ENCODE data around the gene C3orf49. TPM values are rescaled to one million over a fixed set of nuclear protein-coding genes. Genes with fewer than 3 reads are reported as not detected.

C3orf49 gene
- not detected in 2 replicates for total RNA-seq (2014; rRNA removed)
- not detected for polyA plus RNA-seq (2012)

- no peak for DNase-seq (ENCODE audit: low read depth)
Observed at GRCh38 chr3:63819151-63819398, at the start of gene C3orf49. C3orf49 (plus strand) TSS chr3:63819299; CDS start chr3:63819472, 173 bp downstream.

GRCh38 chr3:63774781-63775180, 44.3 kb upstream of the C3orf49 start:
- DNase-seq (ENCODE audit: low read depth): no peak

GRCh38 chr3:63779227-63779626, 39.9 kb upstream of the C3orf49 start:
- no peak for DNase-seq (ENCODE audit: low read depth)

GRCh38 chr3:63791974-63792373, 27.1 kb upstream of the C3orf49 start:
- peak; percentile 34 for DNase-seq (ENCODE audit: low read depth)

GRCh38 chr3:63795438-63795837, 23.7 kb upstream of the C3orf49 start:
- no peak for DNase-seq (ENCODE audit: low read depth)

- DNase-seq (ENCODE audit: low read depth): no peak
Observed at GRCh38 chr3:63798544-63798943, 20.6 kb upstream of the C3orf49 start.

GRCh38 chr3:63798949-63799348, 20.1 kb upstream of the C3orf49 start:
- DNase-seq (ENCODE audit: low read depth): no peak

- no peak for DNase-seq (ENCODE audit: low read depth)
Observed at GRCh38 chr3:63800097-63800496, 19.0 kb upstream of the C3orf49 start.

- no peak for DNase-seq (ENCODE audit: low read depth)
Observed at GRCh38 chr3:63803911-63804310, 15.2 kb upstream of the C3orf49 start.

- no peak for DNase-seq (ENCODE audit: low read depth)
Observed at GRCh38 chr3:63807961-63808565, 11.0 kb upstream of the C3orf49 start.

- no peak for DNase-seq (ENCODE audit: low read depth)
Observed at GRCh38 chr3:63808633-63809032, 10.5 kb upstream of the C3orf49 start.

- no peak for DNase-seq (ENCODE audit: low read depth)
Observed at GRCh38 chr3:63809607-63810006, 9.5 kb upstream of the C3orf49 start.

- no peak for DNase-seq (ENCODE audit: low read depth)
Observed at GRCh38 chr3:63814237-63814636, 4.9 kb upstream of the C3orf49 start.

GRCh38 chr3:63817225-63817624, 1.9 kb upstream of the C3orf49 start:
- DNase-seq (ENCODE audit: low read depth): no peak

- peak; percentile 44 for DNase-seq (ENCODE audit: low read depth)
Observed at GRCh38 chr3:63818282-63819150, 583 bp upstream of the C3orf49 start.

GRCh38 chr3:63824309-63824708, 5.2 kb downstream of the C3orf49 start:
- peak; percentile 68 for DNase-seq (ENCODE audit: low read depth)

GRCh38 chr3:63830526-63830925, 11.4 kb downstream of the C3orf49 start:
- no peak for DNase-seq (ENCODE audit: low read depth)

GRCh38 chr3:63832395-63832794, 13.3 kb downstream of the C3orf49 start:
- DNase-seq (ENCODE audit: low read depth): no peak

- DNase-seq (ENCODE audit: low read depth): no peak
Observed at GRCh38 chr3:63841704-63842103, 22.6 kb downstream of the C3orf49 start.

- DNase-seq (ENCODE audit: low read depth): no peak
Observed at GRCh38 chr3:63842127-63842526, 23.0 kb downstream of the C3orf49 start.

- no peak for DNase-seq (ENCODE audit: low read depth)
Observed at GRCh38 chr3:63845215-63845614, 26.1 kb downstream of the C3orf49 start.

GRCh38 chr3:63847718-63848450, 28.8 kb downstream of the C3orf49 start:
- DNase-seq (ENCODE audit: low read depth): no peak

GRCh38 chr3:63849175-63849574, 30.1 kb downstream of the C3orf49 start:
- no peak for DNase-seq (ENCODE audit: low read depth)

All from LHCN-M2 (cell line).